Measurements from ENCODE around the gene ANGEL2.

DNA sequence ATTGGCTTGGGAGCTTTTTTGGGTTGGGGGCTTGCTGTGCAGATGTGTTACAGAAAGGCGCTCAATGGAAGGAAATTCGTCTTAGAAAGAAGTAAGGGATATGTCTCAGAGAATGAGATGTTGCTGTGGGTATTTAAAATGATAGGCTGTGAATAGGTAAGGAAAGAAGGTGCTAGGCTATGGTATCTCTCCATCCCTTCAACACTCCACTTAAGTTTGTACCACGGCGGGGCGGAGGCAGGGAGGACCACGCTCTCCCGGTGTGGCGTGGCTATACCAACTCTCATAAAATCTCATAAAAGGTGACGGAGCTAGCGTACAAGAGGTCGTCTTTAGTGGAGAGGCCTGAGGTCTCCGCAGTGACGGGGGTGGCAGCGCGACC is 35.1 kb upstream of the ANGEL2 start:
- no peak for TF ChIP-seq POLR2A (IDR thresholded peaks at IDR 0.05)
- TF ChIP-seq, protein P1, sequence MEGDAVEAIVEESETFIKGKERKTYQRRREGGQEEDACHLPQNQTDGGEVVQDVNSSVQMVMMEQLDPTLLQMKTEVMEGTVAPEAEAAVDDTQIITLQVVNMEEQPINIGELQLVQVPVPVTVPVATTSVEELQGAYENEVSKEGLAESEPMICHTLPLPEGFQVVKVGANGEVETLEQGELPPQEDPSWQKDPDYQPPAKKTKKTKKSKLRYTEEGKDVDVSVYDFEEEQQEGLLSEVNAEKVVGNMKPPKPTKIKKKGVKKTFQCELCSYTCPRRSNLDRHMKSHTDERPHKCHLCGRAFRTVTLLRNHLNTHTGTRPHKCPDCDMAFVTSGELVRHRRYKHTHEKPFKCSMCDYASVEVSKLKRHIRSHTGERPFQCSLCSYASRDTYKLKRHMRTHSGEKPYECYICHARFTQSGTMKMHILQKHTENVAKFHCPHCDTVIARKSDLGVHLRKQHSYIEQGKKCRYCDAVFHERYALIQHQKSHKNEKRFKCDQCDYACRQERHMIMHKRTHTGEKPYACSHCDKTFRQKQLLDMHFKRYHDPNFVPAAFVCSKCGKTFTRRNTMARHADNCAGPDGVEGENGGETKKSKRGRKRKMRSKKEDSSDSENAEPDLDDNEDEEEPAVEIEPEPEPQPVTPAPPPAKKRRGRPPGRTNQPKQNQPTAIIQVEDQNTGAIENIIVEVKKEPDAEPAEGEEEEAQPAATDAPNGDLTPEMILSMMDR (IDR thresholded peaks at IDR 0.05), result no peak

All from lower leg skin (tissue), 3 donors.